T-cell (primary cell): ENCODE data around the gene RXYLT1. TPM values are rescaled to one million over a fixed set of nuclear protein-coding genes. Genes with fewer than 3 reads are reported as not detected.
"Not testable (repeated sequence)": the region's sequence is repeated elsewhere in the genome, so short reads cannot be mapped to it uniquely, and the experiment has no call there.

Experiments
- ATAC-seq, 4 experiments: fragments of 200-7000 bp in 3 of 4; fragments of 150-1000 bp in 1 of 4; cut with Tn5 transposase; replicated peaks in 1 of 4; 1 replicate in 3 of 4; 2 replicates in 1 of 4; pipeline ENCODE4 v1.10.0; 2021; ENCODE audit warnings: moderate library complexity in 3 of 4, mild to moderate bottlenecking in 2 of 4, moderate number of reproducible peaks in 1 of 4
- CTCF ChIA-PET, 2 donors: fragments of 300-600 bp; sonication (Branson Sonifier 250); formaldehyde crosslinking; loops; one replicate each; lab custom pipeline; 2022; ENCODE audit warnings: antibody characterized with exemption in 2 of 2; lab: Charles Lee
- POLR2A ChIA-PET, 2 donors: fragments of 300-600 bp; sonication (Branson Sonifier 250); formaldehyde crosslinking; loops; one replicate each; lab custom pipeline; 2022; ENCODE audit warnings: antibody characterized with exemption in 2 of 2; lab: Charles Lee
- DNase-seq, 35 experiments: peaks; one replicate each; pipeline versions ENCODE4 v3.0.0 to v3.0.0-alpha.2; 2013 to 2023
- H3K27ac ChIP-seq: one replicate; pipeline ENCODE4 v1.5.1; 2013; ENCODE audit warnings: low read length
- H3K27me3 ChIP-seq, 2 experiments: replicated peaks in 1 of 2; 1 replicate in 1 of 2; 2 replicates in 1 of 2; pipeline versions ENCODE4 v1.6.1 to v1.7.0; 2013; ENCODE audit warnings: low read length in 1 of 2, mixed read lengths in 1 of 2; ENCODE audit not compliant: control insufficient read depth in 2 of 2, insufficient read depth in 2 of 2; ENCODE audit errors: extremely low read depth in 1 of 2
- H3K36me3 ChIP-seq, 2 donors: 1 replicate in 1 of 2; 2 replicates in 1 of 2; pipeline versions ENCODE4 v1.6.1 to v1.7.0; 2013; ENCODE audit warnings: low read length in 1 of 2; ENCODE audit not compliant: control insufficient read depth in 2 of 2, insufficient read depth in 1 of 2; ENCODE audit errors: extremely low read depth in 1 of 2
- H3K4me1 ChIP-seq, 2 experiments: 1 replicate in 1 of 2; 2 replicates in 1 of 2; pipeline versions ENCODE4 v1.6.1 to v1.7.0; 2013; ENCODE audit warnings: low read length in 2 of 2, mixed read lengths in 1 of 2; ENCODE audit not compliant: insufficient read depth in 2 of 2, control insufficient read depth in 1 of 2; ENCODE audit errors: extremely low read depth in 1 of 2
- H3K4me3 ChIP-seq, 2 donors: 1 replicate in 1 of 2; 2 replicates in 1 of 2; pipeline versions ENCODE4 v1.5.1 to v1.7.0; 2013; ENCODE audit warnings: mild to moderate bottlenecking in 2 of 2, low read length in 1 of 2, moderate library complexity in 1 of 2; ENCODE audit not compliant: control insufficient read depth in 1 of 2; ENCODE audit errors: extremely low read depth in 1 of 2
- H3K9me3 ChIP-seq: 2 replicates; pipeline ENCODE4 v1.7.0; 2013
- H3K27ac Mint-ChIP-seq, 2 donors: one replicate each; pipeline ENCODE4 v1.8.0; 2020 to 2021; ENCODE audit warnings: mild to moderate bottlenecking in 2 of 2, mixed read lengths in 2 of 2
- H3K27me3 Mint-ChIP-seq, 2 donors: one replicate each; pipeline ENCODE4 v1.8.0; 2021 to 2022; ENCODE audit warnings: mixed read lengths in 2 of 2
- H3K36me3 Mint-ChIP-seq: one replicate; pipeline ENCODE4 v1.8.0; 2021; ENCODE audit warnings: mixed read lengths
- H3K4me1 Mint-ChIP-seq, 3 donors: one replicate each; pipeline ENCODE4 v1.8.0; 2020 to 2022; ENCODE audit warnings: mixed read lengths in 3 of 3, mild to moderate bottlenecking in 1 of 3
- H3K4me3 Mint-ChIP-seq, 3 donors: one replicate each; pipeline ENCODE4 v1.8.0; 2020 to 2022; ENCODE audit warnings: mild to moderate bottlenecking in 3 of 3, mixed read lengths in 3 of 3, moderate library complexity in 3 of 3
- H3K9me3 Mint-ChIP-seq, 3 donors: one replicate each; pipeline ENCODE4 v1.8.0; 2020 to 2022; ENCODE audit warnings: mixed read lengths in 3 of 3
- WGBS: methylation state at CpG from one replicate; pipeline ENCODE4 v1.1.5; 2013; ENCODE audit warnings: missing lambda C conversion rate; ENCODE audit not compliant: insufficient coverage; 5-methylcytosine and 5-hydroxymethylcytosine counted together
- total RNA-seq, 35 experiments: library from RNA in 6 of 35; stranded (reverse) in 6 of 35; fragments of 120-200 nt in 1 of 35; gene quantifications; one replicate each; pipeline versions ENCODE4 v1.2.1 to v1.2.4 and lab custom pipeline; 2013 to 2026

RXYLT1 gene
- total RNA-seq, 5 donors from 2014 or later (not counting 1 experiment from before 2014, with no cell fraction given): 8.5 to 18.6 (median 13.3) TPM

GRCh38 chr12:63746470-63746869 is 33.2 kb upstream of the RXYLT1 start:
- H3K27ac ChIP-seq, H3K4me3 Mint-ChIP-seq, H3K4me1 ChIP-seq, H3K9me3 ChIP-seq, H3K36me3 Mint-ChIP-seq, H3K27me3 ChIP-seq, H3K27ac Mint-ChIP-seq, CTCF ChIA-PET, H3K4me3 ChIP-seq, H3K4me1 Mint-ChIP-seq, H3K36me3 ChIP-seq, POLR2A ChIA-PET, H3K27me3 Mint-ChIP-seq, DNase-seq, ATAC-seq, H3K9me3 Mint-ChIP-seq: not testable (repeated sequence)
- WGBS: 77% methylated on average over 5 of the region's 11 CpGs

- not testable (repeated sequence) for H3K4me3 Mint-ChIP-seq
Observed at GRCh38 chr12:63747136-63747535, 32.6 kb upstream of the RXYLT1 start.

GRCh38 chr12:63747553-63747952 is 32.2 kb upstream of the RXYLT1 start:
- Mint-ChIP-seq H3K4me3 (no peak overlapping the region), H3K27me3 (no peaks in the 10 kb centered on the region), H3K4me1 (peaks cover 0 to 5% (median 5%) of the 10 kb centered on the region in 3 donors), H3K9me3 (no peaks in the 10 kb centered on the region), H3K36me3 (no peaks in the 10 kb centered on the region), H3K27ac (no peak overlapping the region)
- Histone ChIP-seq H3K9me3 (no peaks in the 10 kb centered on the region), H3K4me3 (no peak overlapping the region), H3K27me3 (no peaks in the 10 kb centered on the region), H3K27ac (no peak overlapping the region), H3K36me3 (no peaks in the 10 kb centered on the region), H3K4me1 (no peaks in the 10 kb centered on the region)
- ATAC-seq (no peak), DNase-seq (no peak)
- no CpG with 5 or more reads among the region's 5 CpGs for WGBS
- ChIA-PET CTCF (no interaction called here), POLR2A (no interaction called here)

More at GRCh38 chr12:63747136-63747535, 32.6 kb upstream of the RXYLT1 start:
- DNase-seq, POLR2A ChIA-PET, H3K9me3 ChIP-seq, H3K9me3 Mint-ChIP-seq, H3K27ac Mint-ChIP-seq, H3K27me3 ChIP-seq, H3K4me1 Mint-ChIP-seq, H3K27me3 Mint-ChIP-seq, H3K36me3 Mint-ChIP-seq, ATAC-seq, H3K4me1 ChIP-seq, H3K36me3 ChIP-seq, CTCF ChIA-PET, H3K4me3 ChIP-seq, H3K27ac ChIP-seq: not testable (repeated sequence)

GRCh38 chr12:63752283-63752682 is 27.4 kb upstream of the RXYLT1 start:
- ATAC-seq: no peak
- H3K4me1 ChIP-seq: no peaks in the 10 kb centered on the region
- H3K4me1 Mint-ChIP-seq: peaks cover 0 to 6% (median 5%) of the 10 kb centered on the region in 3 donors

GRCh38 chr12:63752841-63753240 is 26.9 kb upstream of the RXYLT1 start:
- Histone ChIP-seq H3K4me3 (no peak overlapping the region), H3K4me1 (no peaks in the 10 kb centered on the region), H3K27ac (no peak overlapping the region), H3K27me3 (peaks cover 0 to under 1% of the 10 kb centered on the region in 2 experiments), H3K9me3 (no peaks in the 10 kb centered on the region), H3K36me3 (no peaks in the 10 kb centered on the region)
- WGBS: 75% methylated on average over 1 of the region's 2 CpGs
- Mint-ChIP-seq H3K4me3 (no peak overlapping the region), H3K4me1 (peaks cover 0 to 6% (median 5%) of the 10 kb centered on the region in 3 donors), H3K27me3 (peaks cover 7 to 10% of the 10 kb centered on the region in 2 donors), H3K27ac (no peak overlapping the region), H3K9me3 (no peaks in the 10 kb centered on the region), H3K36me3 (no peaks in the 10 kb centered on the region)
- DNase-seq (no peak), ATAC-seq (no peak)
- ChIA-PET POLR2A (no interaction called here), CTCF (interaction anchor here in 1 of 2 donors (0.6 kb wide), 1 partner anchor 158 kb away, joined by 3 read pairs; no protein-coding TSS in a partner anchor)

More at GRCh38 chr12:63752283-63752682, 27.4 kb upstream of the RXYLT1 start:
- H3K27me3 Mint-ChIP-seq: peaks cover 6 to 8% of the 10 kb centered on the region in 2 donors
- H3K27ac Mint-ChIP-seq: no peak overlapping the region
- Histone ChIP-seq H3K27ac (no peak overlapping the region), H3K9me3 (no peaks in the 10 kb centered on the region), H3K36me3 (no peaks in the 10 kb centered on the region), H3K4me3 (no peak overlapping the region), H3K27me3 (no peaks in the 10 kb centered on the region)
- no peaks in the 10 kb centered on the region for H3K9me3 Mint-ChIP-seq
- DNase-seq: peak in 2 of 35 experiments; percentile 1 to 2
- H3K36me3 Mint-ChIP-seq: no peaks in the 10 kb centered on the region
- no peak overlapping the region for H3K4me3 Mint-ChIP-seq
- WGBS: no CpG with 5 or more reads among the region's 2 CpGs
- ChIA-PET POLR2A (no interaction called here), CTCF (no interaction called here)

- H3K4me1 Mint-ChIP-seq: peaks cover 0 to 6% (median 5%) of the 10 kb centered on the region in 3 donors
- ChIA-PET CTCF (interaction anchor here in 1 of 2 donors (0.6 kb wide), 1 partner anchor 157 kb away, joined by 3 read pairs; no protein-coding TSS in a partner anchor), POLR2A (no interaction called here)
- Histone ChIP-seq H3K4me1 (no peaks in the 10 kb centered on the region), H3K27me3 (peaks cover 0 to 5% of the 10 kb centered on the region in 2 experiments), H3K4me3 (no peak overlapping the region), H3K27ac (no peak overlapping the region), H3K36me3 (no peaks in the 10 kb centered on the region), H3K9me3 (no peaks in the 10 kb centered on the region)
- ATAC-seq (no peak), DNase-seq (no peak)
- no peak overlapping the region for H3K27ac Mint-ChIP-seq
- H3K36me3 Mint-ChIP-seq: no peaks in the 10 kb centered on the region
- H3K9me3 Mint-ChIP-seq: no peaks in the 10 kb centered on the region
- peaks cover 13 to 16% of the 10 kb centered on the region in 2 donors for H3K27me3 Mint-ChIP-seq
- H3K4me3 Mint-ChIP-seq: no peak overlapping the region
Observed at GRCh38 chr12:63753743-63754142, 26.0 kb upstream of the RXYLT1 start.

- H3K9me3 Mint-ChIP-seq: peaks cover 0 to 14% (median 7%) of the 10 kb centered on the region in 3 donors
- DNase-seq: no peak
- H3K4me3 ChIP-seq: no peak overlapping the region
- no peaks in the 10 kb centered on the region for H3K4me1 Mint-ChIP-seq
- 100% methylated on average over 1 of the region's 3 CpGs for WGBS
- peaks cover 3% of the 10 kb centered on the region for H3K36me3 Mint-ChIP-seq
- no peak overlapping the region for H3K27ac ChIP-seq
- no peak overlapping the region for H3K27ac Mint-ChIP-seq
- H3K4me3 Mint-ChIP-seq: no peak overlapping the region
- CTCF ChIA-PET: no interaction called here
- H3K4me1 ChIP-seq: no peaks in the 10 kb centered on the region
- no peaks in the 10 kb centered on the region for H3K36me3 ChIP-seq
- ATAC-seq: no peak
- POLR2A ChIA-PET: no interaction called here
- H3K27me3 Mint-ChIP-seq: peaks cover 19 to 35% of the 10 kb centered on the region in 2 donors
- no peaks in the 10 kb centered on the region for H3K9me3 ChIP-seq
- peaks cover 0 to 9% of the 10 kb centered on the region in 2 experiments for H3K27me3 ChIP-seq
Observed at GRCh38 chr12:63764481-63764880, 15.2 kb upstream of the RXYLT1 start.
